ENCODE measurements around the gene SIAH2.

DNA sequence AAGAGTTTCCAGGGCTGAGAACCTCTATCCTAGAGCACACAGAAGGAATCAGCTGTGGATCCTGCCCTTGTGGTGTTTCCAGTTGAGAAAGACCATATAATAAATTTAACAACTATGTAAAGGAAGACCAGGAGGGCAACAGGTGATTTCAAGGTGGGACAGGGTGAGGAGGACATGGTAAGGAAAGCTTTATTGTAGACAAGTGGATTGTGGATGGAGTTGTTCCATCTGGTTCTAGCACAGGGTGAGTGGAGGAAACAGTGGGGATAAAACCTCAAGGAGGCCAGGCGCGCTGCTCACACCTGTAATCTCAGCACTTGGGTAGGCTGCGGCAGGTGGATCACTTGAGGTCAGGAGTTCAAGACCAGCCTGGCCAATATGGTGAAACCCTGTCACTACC lies 17.1 kb downstream of the SIAH2 start:
- TF ChIP-seq, protein P1, sequence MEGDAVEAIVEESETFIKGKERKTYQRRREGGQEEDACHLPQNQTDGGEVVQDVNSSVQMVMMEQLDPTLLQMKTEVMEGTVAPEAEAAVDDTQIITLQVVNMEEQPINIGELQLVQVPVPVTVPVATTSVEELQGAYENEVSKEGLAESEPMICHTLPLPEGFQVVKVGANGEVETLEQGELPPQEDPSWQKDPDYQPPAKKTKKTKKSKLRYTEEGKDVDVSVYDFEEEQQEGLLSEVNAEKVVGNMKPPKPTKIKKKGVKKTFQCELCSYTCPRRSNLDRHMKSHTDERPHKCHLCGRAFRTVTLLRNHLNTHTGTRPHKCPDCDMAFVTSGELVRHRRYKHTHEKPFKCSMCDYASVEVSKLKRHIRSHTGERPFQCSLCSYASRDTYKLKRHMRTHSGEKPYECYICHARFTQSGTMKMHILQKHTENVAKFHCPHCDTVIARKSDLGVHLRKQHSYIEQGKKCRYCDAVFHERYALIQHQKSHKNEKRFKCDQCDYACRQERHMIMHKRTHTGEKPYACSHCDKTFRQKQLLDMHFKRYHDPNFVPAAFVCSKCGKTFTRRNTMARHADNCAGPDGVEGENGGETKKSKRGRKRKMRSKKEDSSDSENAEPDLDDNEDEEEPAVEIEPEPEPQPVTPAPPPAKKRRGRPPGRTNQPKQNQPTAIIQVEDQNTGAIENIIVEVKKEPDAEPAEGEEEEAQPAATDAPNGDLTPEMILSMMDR (IDR thresholded peaks at IDR 0.05) = no peak
- no peak for TF ChIP-seq POLR2A (IDR thresholded peaks at IDR 0.05)

Measured in breast epithelium (tissue), 3 donors.